ENCODE data around the gene HOXB9. TPM values are rescaled to one million over a fixed set of nuclear protein-coding genes. Genes with fewer than 3 reads are reported as not detected.

The HOXB9 gene
- total RNA-seq, 1 experiment from 2014 or later = not detected

DNA sequence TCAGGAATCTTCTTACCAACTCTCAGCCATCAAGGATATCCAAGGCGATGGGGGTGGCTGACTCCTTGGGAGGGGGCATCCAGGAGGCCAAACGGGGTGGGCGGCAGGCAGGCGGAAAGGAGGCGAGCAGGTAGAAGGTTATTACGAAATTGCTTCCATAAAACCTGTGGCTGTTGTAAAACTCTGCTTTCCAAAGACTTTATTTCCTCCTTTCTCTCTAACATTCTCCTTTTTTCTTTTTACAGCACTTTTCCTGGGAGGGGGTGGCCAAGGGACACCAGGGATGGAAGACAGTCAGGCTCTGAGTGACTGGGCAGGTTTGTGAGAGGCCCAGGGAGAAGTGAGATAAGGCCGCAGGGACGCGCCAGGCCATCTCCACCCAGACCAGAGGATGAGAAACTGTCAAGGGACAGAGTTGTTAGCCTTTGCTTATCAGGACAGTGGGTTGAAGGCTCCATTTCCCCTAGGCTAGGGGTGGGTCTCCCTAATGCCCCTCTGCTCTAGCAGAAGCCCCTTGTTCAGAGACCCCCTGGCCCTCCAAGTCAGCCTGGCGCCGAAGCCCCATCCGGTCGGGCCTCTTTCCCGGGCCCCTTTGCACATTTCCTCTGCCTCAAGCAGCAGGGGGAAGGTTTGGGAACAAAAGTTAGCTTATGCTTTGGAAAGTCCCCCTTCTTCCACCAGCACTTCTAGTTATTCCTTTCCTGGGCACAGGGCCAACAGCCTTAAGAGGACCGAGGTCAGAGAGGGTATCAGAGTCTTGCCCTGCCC lies 5.0 kb upstream of the HOXB9 start:
- H3K27ac Mint-ChIP-seq = no peak overlapping the region; a peak in 1 of 7 replicates

More for the DNA sequence above, 5.0 kb upstream of the HOXB9 start:
- H3K9me3 Mint-ChIP-seq = peaks cover 4 to 17% of the 10 kb centered on the region in 2 experiments
- TF ChIP-seq, protein P1, sequence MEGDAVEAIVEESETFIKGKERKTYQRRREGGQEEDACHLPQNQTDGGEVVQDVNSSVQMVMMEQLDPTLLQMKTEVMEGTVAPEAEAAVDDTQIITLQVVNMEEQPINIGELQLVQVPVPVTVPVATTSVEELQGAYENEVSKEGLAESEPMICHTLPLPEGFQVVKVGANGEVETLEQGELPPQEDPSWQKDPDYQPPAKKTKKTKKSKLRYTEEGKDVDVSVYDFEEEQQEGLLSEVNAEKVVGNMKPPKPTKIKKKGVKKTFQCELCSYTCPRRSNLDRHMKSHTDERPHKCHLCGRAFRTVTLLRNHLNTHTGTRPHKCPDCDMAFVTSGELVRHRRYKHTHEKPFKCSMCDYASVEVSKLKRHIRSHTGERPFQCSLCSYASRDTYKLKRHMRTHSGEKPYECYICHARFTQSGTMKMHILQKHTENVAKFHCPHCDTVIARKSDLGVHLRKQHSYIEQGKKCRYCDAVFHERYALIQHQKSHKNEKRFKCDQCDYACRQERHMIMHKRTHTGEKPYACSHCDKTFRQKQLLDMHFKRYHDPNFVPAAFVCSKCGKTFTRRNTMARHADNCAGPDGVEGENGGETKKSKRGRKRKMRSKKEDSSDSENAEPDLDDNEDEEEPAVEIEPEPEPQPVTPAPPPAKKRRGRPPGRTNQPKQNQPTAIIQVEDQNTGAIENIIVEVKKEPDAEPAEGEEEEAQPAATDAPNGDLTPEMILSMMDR (conservative IDR thresholded peaks at IDR 0.05) = no peak
- Histone ChIP-seq H3K56ac (ENCODE audit: insufficient read length, low read depth, low read length) (no peak overlapping the region), H3K79me1 (ENCODE audit: insufficient read depth, low read depth, low read length, poor library complexity, severe bottlenecking) (no peaks in the 10 kb centered on the region), H3K23me2 (ENCODE audit: insufficient read length, low read depth, low read length, poor library complexity, severe bottlenecking) (no peaks in the 10 kb centered on the region), H3K4me2 (ENCODE audit: insufficient read depth, insufficient read length, low read length) (no peak overlapping the region), H2AK5ac (ENCODE audit: insufficient read length, low read length) (no peak overlapping the region), H2BK12ac (ENCODE audit: insufficient read length, low read depth, low read length) (no peak overlapping the region), H2BK120ac (ENCODE audit: low read depth, low read length, poor library complexity, severe bottlenecking) (no peak overlapping the region), H4K8ac (replicated peaks; ENCODE audit: insufficient read length, low read depth, low read length) (no peak overlapping the region), H4K5ac (ENCODE audit: insufficient read length, low read depth, low read length) (no peak overlapping the region), H3K27me3 (ENCODE audit: insufficient read depth, low read length) (peaks cover 99% of the 10 kb centered on the region), H3K18ac (ENCODE audit: insufficient read length, low read depth, low read length) (no peak overlapping the region), H4K20me1 (ENCODE audit: control insufficient read depth, insufficient read depth, insufficient read length) (no peaks in the 10 kb centered on the region), H2BK15ac (ENCODE audit: low read depth, low read length) (no peak overlapping the region), H3K4ac (ENCODE audit: low read depth, low read length) (no peak overlapping the region), H4K91ac (ENCODE audit: insufficient read length, low read depth, low read length) (no peak overlapping the region), H3K79me2 (ENCODE audit: insufficient read depth, low read length) (no peaks in the 10 kb centered on the region; the same call in 1 of the 2 replicates), H3K23ac (ENCODE audit: insufficient read length, low read depth, low read length) (no peak overlapping the region), H3K27ac (ENCODE audit: insufficient read length, low read depth, low read length) (no peak overlapping the region), H3K9ac (ENCODE audit: extremely low read depth, insufficient read length, low read length) (no peak overlapping the region), H2BK5ac (ENCODE audit: insufficient read length, low read length) (no peak overlapping the region), H2BK20ac (ENCODE audit: low read depth, low read length, poor library complexity, severe bottlenecking) (no peak overlapping the region), H2AFZ (ENCODE audit: low read length) (no peak overlapping the region), H3K9me3 (ENCODE audit: control insufficient read depth, low read depth, low read length) (no peaks in the 10 kb centered on the region), H3T11ph (ENCODE audit: low read length) (no peak overlapping the region), H3K14ac (ENCODE audit: insufficient read depth, low read length) (no peak overlapping the region), H3K4me1 (ENCODE audit: insufficient read depth, low read length) (no peaks in the 10 kb centered on the region; the same call in none of the 2 replicates)
- peaks cover 3 to 9% of the 10 kb centered on the region in 2 experiments; a peak in 3 of 4 replicates for H3K4me1 Mint-ChIP-seq
- peaks cover 0 to 1% (median 0%) of the 10 kb centered on the region in 3 experiments; a peak in 2 of 7 replicates for H3K36me3 Mint-ChIP-seq (ENCODE audit: insufficient read depth in 1 of 3, low read depth in 3 of 3)
- no peak overlapping the region for H3K4me3 Mint-ChIP-seq
- peaks cover 100% of the 10 kb centered on the region for H3K27me3 Mint-ChIP-seq (ENCODE audit: low read depth)
- peak; percentile 38 for DNase-seq
- no CpG with 5 or more reads among the region's 15 CpGs for WGBS (ENCODE audit: extremely low coverage, insufficient read length, low lambda C conversion rate)

All from H9 (cell line).